HCT116 (cell line): ENCODE results near the gene ADORA3. TPM values are rescaled to one million over a fixed set of nuclear protein-coding genes. Genes with fewer than 3 reads are reported as not detected.

Experiments used
- ATAC-seq: fragments of 200-7000 bp; cut with Tn5 transposase; 2 replicates; pipeline ENCODE4 v1.9.1; 2020; ENCODE audit warnings: mild to moderate bottlenecking, moderate library complexity
- BruUV-seq: library from RNA; stranded (reverse); fragments of 400-500 nt; replicated peaks from 2 replicates; lab custom pipeline; 2021; lab: Mats Ljungman, UMichigan
- CTCF ChIA-PET: fragments of 300-600 bp; sonication (Branson Sonifier 250); formaldehyde crosslinking; loops from one replicate; lab custom pipeline; 2021; ENCODE audit warnings: antibody characterized with exemption; lab: Charles Lee
- POLR2A ChIA-PET: fragments of 300-600, 350-600 bp; sonication (Branson Sonifier 250); formaldehyde crosslinking; loops from one replicate; lab custom pipeline; 2021; ENCODE audit warnings: antibody characterized with exemption; lab: Charles Lee
- RAD21 ChIA-PET, 2 experiments: fragments of 300-600 bp; sonication (Branson Sonifier 250); formaldehyde crosslinking; loops; one replicate each; lab custom pipeline; 2023; ENCODE audit warnings: low total read pairs in 2 of 2; ENCODE audit not compliant: uncharacterized antibody in 2 of 2, unreplicated experiment in 2 of 2, low non-redundant PET in 1 of 2; lab: Charles Lee
- DNase-seq: peaks from one replicate; pipeline ENCODE4 v3.0.0-alpha.2; 2010; ENCODE audit warnings: low read depth, low spot score
- H2AFZ ChIP-seq: fragments of 200-600 bp; shearing (Covaris generic), sonication (generic); 2 replicates; pipeline ENCODE4 v1.6.1; 2017; ENCODE audit warnings: low read depth, mixed run types, mixed read lengths, antibody characterized with exemption, low read length; ENCODE audit not compliant: poor library complexity, severe bottlenecking
- H3K27ac ChIP-seq: 2 replicates; pipeline ENCODE4 v1.5.1; 2012; ENCODE audit warnings: low read depth, low read length
- H3K27me3 ChIP-seq: fragments of 200-600 bp; sonication (generic); 2 replicates; pipeline ENCODE4 v1.6.1; 2016; ENCODE audit warnings: mixed run types, low read length, mixed read lengths; ENCODE audit not compliant: insufficient read depth
- H3K36me3 ChIP-seq, 2 experiments: fragments of 200-500 bp in 1 of 2; fragments of 200-600 bp in 1 of 2; sonication (Bioruptor generic) in 1 of 2; sonication (generic) in 1 of 2; 2 replicates each; pipeline versions ENCODE4 v1.5.1 to v1.6.1; 2014 to 2016; ENCODE audit warnings: low read length in 2 of 2, inconsistent platforms in 1 of 2, mixed read lengths in 1 of 2, mixed run types in 1 of 2; ENCODE audit not compliant: insufficient read depth in 2 of 2, control insufficient read depth in 1 of 2
- H3K4me1 ChIP-seq, 2 experiments: fragments of 200-600 bp in 1 of 2; sonication (generic) in 1 of 2; 2 replicates each; pipeline versions ENCODE4 v1.5.1 to v1.6.1; 2012 to 2017; ENCODE audit warnings: low read length in 2 of 2, inconsistent platforms in 1 of 2, mild to moderate bottlenecking in 1 of 2, mixed read lengths in 1 of 2, mixed run types in 1 of 2, moderate library complexity in 1 of 2; ENCODE audit not compliant: insufficient read depth in 2 of 2, control insufficient read depth in 1 of 2
- H3K4me2 ChIP-seq: fragments of 200-600 bp; sonication (generic); 2 replicates; pipeline ENCODE4 v1.6.1; 2017; ENCODE audit warnings: mixed run types, low read length, mixed read lengths
- H3K4me3 ChIP-seq, 2 experiments: fragments of 200-600 bp in 1 of 2; sonication (generic) in 1 of 2; replicated peaks in 1 of 2; 2 replicates each; pipeline ENCODE4 v1.5.1; 2011 to 2016; ENCODE audit warnings: low read length in 2 of 2, control low read depth in 1 of 2, low read depth in 1 of 2, mild to moderate bottlenecking in 1 of 2, mixed read lengths in 1 of 2, mixed run types in 1 of 2
- H3K79me2 ChIP-seq: fragments of 200-600 bp; sonication (generic); 2 replicates; pipeline ENCODE4 v1.6.1; 2017; ENCODE audit warnings: mild to moderate bottlenecking, mixed run types, low read length, moderate library complexity, mixed read lengths; ENCODE audit not compliant: insufficient read depth
- H3K9ac ChIP-seq: fragments of 200-600 bp; sonication (generic); 2 replicates; pipeline ENCODE4 v1.6.1; 2016; ENCODE audit warnings: low read length, mixed read lengths
- H3K9me2 ChIP-seq: fragments of 200-600 bp; sonication (generic), shearing (Covaris generic); 2 replicates; pipeline ENCODE4 v1.6.1; 2017; ENCODE audit warnings: mixed run types, mild to moderate bottlenecking, moderate library complexity; ENCODE audit not compliant: insufficient read depth
- H3K9me3 ChIP-seq, 2 experiments: fragments of 200-500 bp in 1 of 2; fragments of 200-600 bp in 1 of 2; sonication (Bioruptor generic) in 1 of 2; sonication (generic) in 1 of 2; 2 replicates each; pipeline ENCODE4 v1.6.1; 2014 to 2017; ENCODE audit warnings: low read length in 2 of 2, mixed read lengths in 2 of 2, inconsistent platforms in 1 of 2, low read depth in 1 of 2, mild to moderate bottlenecking in 1 of 2, mixed run types in 1 of 2, moderate library complexity in 1 of 2; ENCODE audit not compliant: control insufficient read depth in 1 of 2, insufficient read depth in 1 of 2
- H4K20me1 ChIP-seq: fragments of 200-600 bp; sonication (generic), shearing (Covaris generic); 2 replicates; pipeline ENCODE4 v1.6.1; 2017; ENCODE audit warnings: mixed run types, mild to moderate bottlenecking, moderate library complexity; ENCODE audit not compliant: insufficient read depth
- EGR1 ChIP-seq: IDR thresholded peaks from 2 replicates; pipeline ENCODE4 v1.6.1; 2012; ENCODE audit warnings: low read depth
- ELF1 ChIP-seq: IDR thresholded peaks from 2 replicates; pipeline ENCODE4 v1.6.1; 2012; ENCODE audit warnings: low read depth, borderline replicate concordance
- EZH2 ChIP-seq: fragments of 200-600 bp; sonication (generic); IDR thresholded peaks from 2 replicates; pipeline ENCODE4 v1.6.1; 2017; ENCODE audit warnings: antibody characterized with exemption, mixed run types
- FOSL1 ChIP-seq: IDR thresholded peaks from 2 replicates; pipeline ENCODE4 v1.6.1; 2012; ENCODE audit warnings: low read depth
- POLR2A ChIP-seq: IDR thresholded peaks from 2 replicates; pipeline ENCODE4 v1.7.0; 2011; ENCODE audit warnings: borderline replicate concordance; ENCODE audit not compliant: insufficient read depth, insufficient read length; ENCODE audit errors: extremely low read depth
- POLR2AphosphoS5 ChIP-seq: IDR thresholded peaks from 2 replicates; pipeline ENCODE4 v1.6.1; 2011; ENCODE audit warnings: mild to moderate bottlenecking, low read depth, low read length, moderate library complexity
- RAD21 ChIP-seq: IDR thresholded peaks from 2 replicates; pipeline ENCODE4 v1.6.1; 2012; ENCODE audit warnings: low read depth, mild to moderate bottlenecking
- SIN3A ChIP-seq: IDR thresholded peaks from 2 replicates; pipeline ENCODE4 v1.6.1; 2012; ENCODE audit warnings: low read depth
- SRF ChIP-seq: IDR thresholded peaks from 2 replicates; pipeline ENCODE4 v1.6.1; 2012; ENCODE audit warnings: low read depth
- TCF7L2 ChIP-seq: IDR thresholded peaks from 2 replicates; pipeline ENCODE4 v1.7.0; 2011; ENCODE audit warnings: borderline replicate concordance, inconsistent platforms; ENCODE audit not compliant: insufficient read depth, insufficient read length; ENCODE audit errors: extremely low read depth
- YY1 ChIP-seq: IDR thresholded peaks from 2 replicates; pipeline ENCODE4 v1.6.1; 2011; ENCODE audit warnings: low read length, low read depth, moderate library complexity, mild to moderate bottlenecking; ENCODE audit not compliant: insufficient replicate concordance; ENCODE audit errors: extremely low read depth
- ZFX ChIP-seq: fragments of 450-650 bp; IDR thresholded peaks from 2 replicates; pipeline ENCODE4 v1.6.1; 2017
- ZNF274 ChIP-seq: fragments of 200-500 bp; sonication (Bioruptor generic); IDR thresholded peaks from 2 replicates; pipeline ENCODE4 v1.6.1; 2014; ENCODE audit warnings: mild to moderate bottlenecking, low read depth, low read length, inconsistent platforms
- intact Hi-C: fragments of 100-400 bp; cut with micrococcal nuclease; formaldehyde crosslinking; loops from 2 replicates; pipeline ENCODE4 v1.10.0; 2022
- total RNA-seq: library from RNA; stranded (reverse); gene quantifications from one replicate; pipeline ENCODE4 v1.2.1, GENCODE V29; 2021; ENCODE audit not compliant: unreplicated experiment
- TF ChIP-seq, protein P1 (sequence below): IDR thresholded peaks from 2 replicates; pipeline ENCODE4 v1.6.1; 2011; ENCODE audit warnings: mild to moderate bottlenecking, low read length, moderate library complexity; ENCODE audit not compliant: insufficient replicate concordance; ENCODE audit errors: extremely low read depth
- TF ChIP-seq, protein P2 (sequence below): IDR thresholded peaks from 2 replicates; pipeline ENCODE4 v1.6.1; 2012

The ADORA3 gene
- total RNA-seq, 1 experiment from 2014 or later: not detected

DNA sequence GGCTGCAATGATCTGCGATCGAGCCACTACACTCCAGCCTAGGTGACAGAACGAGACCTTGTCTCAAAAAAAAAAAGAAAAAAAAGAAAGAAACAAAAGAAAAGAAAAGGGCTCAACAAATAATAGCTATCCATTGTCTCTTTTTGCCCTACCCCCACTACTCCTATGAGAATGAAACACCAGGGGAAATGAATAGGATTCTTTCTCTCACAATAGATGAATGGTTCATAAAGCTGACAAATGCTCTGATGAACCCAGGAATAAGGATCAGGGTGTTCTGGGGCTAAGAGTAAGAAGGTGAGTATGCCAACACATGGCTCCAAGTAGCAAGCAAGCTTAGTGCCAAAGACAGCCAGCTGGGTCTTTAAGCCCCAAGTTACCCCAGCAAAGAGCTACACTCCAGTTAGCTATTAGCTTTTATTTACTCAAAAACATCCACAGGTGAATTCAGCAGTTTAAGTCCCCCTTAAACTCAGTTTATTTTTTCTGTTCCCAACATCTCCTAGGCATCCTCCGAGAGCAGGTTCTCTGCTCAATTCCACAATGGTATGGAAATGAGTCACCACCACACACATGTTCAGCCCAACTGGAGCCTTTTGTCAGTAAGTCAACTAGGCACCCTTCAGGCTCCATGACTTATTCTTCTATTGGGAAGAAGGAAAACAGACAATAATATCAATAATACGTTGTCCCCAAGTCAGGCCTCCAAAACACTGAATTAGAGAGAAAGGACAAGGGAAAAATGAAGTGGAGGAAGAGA lies 4.2 kb downstream of the ADORA3 start:
- no peaks in the 10 kb centered on the region for H3K9me2 ChIP-seq
- no peak overlapping the region for H3K4me3 ChIP-seq
- no peaks in the 10 kb centered on the region for H3K4me1 ChIP-seq
- no peaks in the 10 kb centered on the region for H4K20me1 ChIP-seq
- H2AFZ ChIP-seq: no peak overlapping the region
- TF ChIP-seq, protein P1, sequence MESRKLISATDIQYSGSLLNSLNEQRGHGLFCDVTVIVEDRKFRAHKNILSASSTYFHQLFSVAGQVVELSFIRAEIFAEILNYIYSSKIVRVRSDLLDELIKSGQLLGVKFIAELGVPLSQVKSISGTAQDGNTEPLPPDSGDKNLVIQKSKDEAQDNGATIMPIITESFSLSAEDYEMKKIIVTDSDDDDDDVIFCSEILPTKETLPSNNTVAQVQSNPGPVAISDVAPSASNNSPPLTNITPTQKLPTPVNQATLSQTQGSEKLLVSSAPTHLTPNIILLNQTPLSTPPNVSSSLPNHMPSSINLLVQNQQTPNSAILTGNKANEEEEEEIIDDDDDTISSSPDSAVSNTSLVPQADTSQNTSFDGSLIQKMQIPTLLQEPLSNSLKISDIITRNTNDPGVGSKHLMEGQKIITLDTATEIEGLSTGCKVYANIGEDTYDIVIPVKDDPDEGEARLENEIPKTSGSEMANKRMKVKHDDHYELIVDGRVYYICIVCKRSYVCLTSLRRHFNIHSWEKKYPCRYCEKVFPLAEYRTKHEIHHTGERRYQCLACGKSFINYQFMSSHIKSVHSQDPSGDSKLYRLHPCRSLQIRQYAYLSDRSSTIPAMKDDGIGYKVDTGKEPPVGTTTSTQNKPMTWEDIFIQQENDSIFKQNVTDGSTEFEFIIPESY: no peak
- TF ChIP-seq ELF1 (no peak), RAD21 (no peak), POLR2A (no peak), FOSL1 (no peak)
- TF ChIP-seq, protein P2, sequence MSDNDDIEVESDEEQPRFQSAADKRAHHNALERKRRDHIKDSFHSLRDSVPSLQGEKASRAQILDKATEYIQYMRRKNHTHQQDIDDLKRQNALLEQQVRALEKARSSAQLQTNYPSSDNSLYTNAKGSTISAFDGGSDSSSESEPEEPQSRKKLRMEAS: no peak
- TF ChIP-seq, all 23 proteins: peak for 0
- Histone ChIP-seq H3K36me3 (no peaks in the 10 kb centered on the region), H3K79me2 (no peaks in the 10 kb centered on the region), H3K9me3 (no peaks in the 10 kb centered on the region), H3K9ac (no peak overlapping the region), H3K27ac (no peak overlapping the region), H3K27me3 (no peaks in the 10 kb centered on the region), H3K4me2 (no peak overlapping the region)
- ATAC-seq (no peak), DNase-seq (no peak)
- ChIA-PET POLR2A (interaction anchor here (3.0 kb wide), 1 partner anchor 9 kb away, joined by 11 read pairs; no protein-coding TSS in a partner anchor), CTCF (interaction anchor here (3.3 kb wide), 1 partner anchor 9 kb away, joined by 26 read pairs; no protein-coding TSS in a partner anchor), RAD21 (no interaction called here)
- intact Hi-C loops: no loop called here
- BruUV-seq: no TSS peak

DNA sequence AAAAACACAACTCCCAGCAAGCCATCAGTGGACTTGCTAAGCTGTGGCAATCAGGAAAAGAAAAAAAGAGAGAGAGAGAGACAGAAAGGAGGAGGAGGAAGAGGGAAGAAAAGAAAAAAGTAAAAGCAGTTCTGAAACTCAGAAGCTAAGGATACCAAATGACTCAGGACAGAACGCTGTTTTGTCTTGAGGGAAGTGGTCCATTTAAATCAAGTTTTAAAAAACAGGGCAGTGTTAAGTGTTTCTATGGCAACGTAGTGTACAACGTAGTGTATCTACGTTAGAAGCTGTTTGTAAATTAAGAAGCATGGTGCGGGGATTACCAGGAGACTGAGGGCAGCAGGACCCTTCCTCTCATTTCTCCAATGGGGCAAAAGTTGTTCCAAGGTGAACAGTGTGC lies 5.8 kb downstream of the ADORA3 start:
- H3K4me3 ChIP-seq: no peak overlapping the region
- no peaks in the 10 kb centered on the region for H3K9me2 ChIP-seq
- no peaks in the 10 kb centered on the region for H3K27me3 ChIP-seq
- ChIA-PET RAD21 (no interaction called here), POLR2A (interaction anchor here (3.0 kb wide), 1 partner anchor 11 kb away, joined by 11 read pairs; no protein-coding TSS in a partner anchor), CTCF (interaction anchor here (3.3 kb wide), 1 partner anchor 10 kb away, joined by 26 read pairs; no protein-coding TSS in a partner anchor)
- no peak overlapping the region for H3K4me2 ChIP-seq
- no peak for DNase-seq
- H4K20me1 ChIP-seq: no peaks in the 10 kb centered on the region
- intact Hi-C loops: no loop called here
- H3K4me1 ChIP-seq: no peaks in the 10 kb centered on the region
- no TSS peak for BruUV-seq
- no peak for ATAC-seq
- no peak overlapping the region for H2AFZ ChIP-seq
- H3K9me3 ChIP-seq: no peaks in the 10 kb centered on the region
- no peaks in the 10 kb centered on the region for H3K79me2 ChIP-seq
- no peak overlapping the region for H3K27ac ChIP-seq
- no peaks in the 10 kb centered on the region for H3K36me3 ChIP-seq
- H3K9ac ChIP-seq: no peak overlapping the region
- TF ChIP-seq ZFX: no peak
- no peak for TF ChIP-seq SIN3A
- no peak for TF ChIP-seq TCF7L2
- no peak for TF ChIP-seq ZNF274
- TF ChIP-seq, protein P2: no peak
- no peak for TF ChIP-seq YY1
- no peak for TF ChIP-seq EGR1
- TF ChIP-seq POLR2AphosphoS5: no peak
- TF ChIP-seq POLR2A: no peak
- TF ChIP-seq, protein P1: no peak
- no peak for TF ChIP-seq EZH2
- no peak for TF ChIP-seq SRF
- TF ChIP-seq ELF1: no peak
